Measurements from ENCODE around the gene FSD1.

FSD1 gene

GRCh38 chr19:4316956-4317355, 12.6 kb downstream of the FSD1 start:
- no peaks in the 10 kb centered on the region for H3K27me3 ChIP-seq (ENCODE audit: low read depth, low read length)
- no peaks in the 10 kb centered on the region for H4K20me1 ChIP-seq (ENCODE audit: insufficient read depth, low read length)
- no peak overlapping the region for H3K4me3 ChIP-seq (ENCODE audit: low read length)
- H3K4me2 ChIP-seq (ENCODE audit: low read length) = no peak overlapping the region
- TF ChIP-seq CTCF (IDR thresholded peaks at IDR 0.05; ENCODE audit: low read depth, low read length) (no peak), EZH2phosphoT487 (IDR thresholded peaks at IDR 0.05; ENCODE audit: low read depth) (no peak)
- no peaks in the 10 kb centered on the region for H3K79me2 ChIP-seq (ENCODE audit: low read length)
- no peaks in the 10 kb centered on the region for H3K4me1 ChIP-seq (ENCODE audit: low read length)
- no peak overlapping the region for H2AFZ ChIP-seq (ENCODE audit: low read depth, low read length)
- H3K36me3 ChIP-seq (replicated peaks; ENCODE audit: low read depth, low read length) = peaks cover 9% of the 10 kb centered on the region
- H3K9ac ChIP-seq (ENCODE audit: low read length) = no peak overlapping the region
- no peak overlapping the region for H3K27ac ChIP-seq (ENCODE audit: low read length)
- H3K9me3 ChIP-seq (ENCODE audit: insufficient read depth, low read length) = no peaks in the 10 kb centered on the region

GRCh38 chr19:4318460-4318859, 14.1 kb downstream of the FSD1 start:
- no peak overlapping the region for H3K4me2 ChIP-seq (ENCODE audit: low read length)
- H3K4me3 ChIP-seq (ENCODE audit: low read length) = no peak overlapping the region
- no peak overlapping the region for H3K27ac ChIP-seq (ENCODE audit: low read length)
- H3K36me3 ChIP-seq (replicated peaks; ENCODE audit: low read depth, low read length) = peaks cover 9% of the 10 kb centered on the region
- no peaks in the 10 kb centered on the region for H3K79me2 ChIP-seq (ENCODE audit: low read length)
- no peaks in the 10 kb centered on the region for H3K9me3 ChIP-seq (ENCODE audit: insufficient read depth, low read length)
- H3K27me3 ChIP-seq (ENCODE audit: low read depth, low read length) = no peaks in the 10 kb centered on the region
- H3K4me1 ChIP-seq (ENCODE audit: low read length) = no peaks in the 10 kb centered on the region
- H4K20me1 ChIP-seq (ENCODE audit: insufficient read depth, low read length) = no peaks in the 10 kb centered on the region
- TF ChIP-seq CTCF (IDR thresholded peaks at IDR 0.05; ENCODE audit: low read depth, low read length) (no peak), EZH2phosphoT487 (IDR thresholded peaks at IDR 0.05; ENCODE audit: low read depth) (no peak)
- no peak overlapping the region for H2AFZ ChIP-seq (ENCODE audit: low read depth, low read length)
- H3K9ac ChIP-seq (ENCODE audit: low read length) = no peak overlapping the region

GRCh38 chr19:4319067-4319718, 14.8 kb downstream of the FSD1 start:
- Histone ChIP-seq H3K4me2 (ENCODE audit: low read length) (no peak overlapping the region), H3K27ac (ENCODE audit: low read length) (no peak overlapping the region), H3K9me3 (ENCODE audit: insufficient read depth, low read length) (no peaks in the 10 kb centered on the region), H4K20me1 (ENCODE audit: insufficient read depth, low read length) (no peaks in the 10 kb centered on the region), H3K4me1 (ENCODE audit: low read length) (no peaks in the 10 kb centered on the region), H3K27me3 (ENCODE audit: low read depth, low read length) (no peaks in the 10 kb centered on the region), H3K4me3 (ENCODE audit: low read length) (no peak overlapping the region), H2AFZ (ENCODE audit: low read depth, low read length) (no peak overlapping the region), H3K9ac (ENCODE audit: low read length) (no peak overlapping the region), H3K36me3 (replicated peaks; ENCODE audit: low read depth, low read length) (peaks cover 9% of the 10 kb centered on the region), H3K79me2 (ENCODE audit: low read length) (no peaks in the 10 kb centered on the region)
- no peak for TF ChIP-seq EZH2phosphoT487 (IDR thresholded peaks at IDR 0.05; ENCODE audit: low read depth)

DNA sequence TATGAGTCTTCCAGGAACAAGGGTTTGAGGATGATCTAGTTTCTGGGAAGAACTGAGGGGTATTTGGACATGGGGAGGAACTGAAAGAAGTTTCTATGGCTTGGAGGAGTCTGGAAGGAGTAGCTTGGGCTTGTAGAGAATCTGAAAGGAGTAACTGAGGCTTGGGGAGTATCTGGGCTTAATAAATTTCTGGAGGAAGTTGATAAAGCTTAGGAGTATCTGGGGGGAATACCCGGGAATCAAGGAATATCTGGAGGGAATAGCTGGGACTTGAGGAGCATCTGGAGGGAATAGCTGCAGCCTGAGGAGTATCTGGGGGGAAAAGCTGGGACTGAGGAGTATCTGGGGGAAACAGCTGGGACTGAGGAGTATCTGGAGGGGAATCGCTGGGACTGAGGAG, 16.0 kb downstream of the FSD1 start:
- no peaks in the 10 kb centered on the region for H3K27me3 ChIP-seq (ENCODE audit: low read depth, low read length)
- H3K4me1 ChIP-seq (ENCODE audit: low read length) = no peaks in the 10 kb centered on the region

More for the DNA sequence above, 16.0 kb downstream of the FSD1 start:
- no peak overlapping the region for H3K4me2 ChIP-seq (ENCODE audit: low read length)
- H3K27ac ChIP-seq (ENCODE audit: low read length) = no peak overlapping the region
- H3K36me3 ChIP-seq (replicated peaks; ENCODE audit: low read depth, low read length) = peaks cover 9% of the 10 kb centered on the region
- H3K4me3 ChIP-seq (ENCODE audit: low read length) = no peak overlapping the region
- no peaks in the 10 kb centered on the region for H3K79me2 ChIP-seq (ENCODE audit: low read length)
- no peak overlapping the region for H2AFZ ChIP-seq (ENCODE audit: low read depth, low read length)
- H3K9ac ChIP-seq (ENCODE audit: low read length) = no peak overlapping the region
- H4K20me1 ChIP-seq (ENCODE audit: insufficient read depth, low read length) = no peaks in the 10 kb centered on the region
- H3K9me3 ChIP-seq (ENCODE audit: insufficient read depth, low read length) = no peaks in the 10 kb centered on the region
- TF ChIP-seq CTCF (IDR thresholded peaks at IDR 0.05; ENCODE audit: low read depth, low read length) (no peak), EZH2phosphoT487 (IDR thresholded peaks at IDR 0.05; ENCODE audit: low read depth) (no peak)

Measured in OCI-LY3 (cell line).